ENCODE results near the gene TPM1. TPM values are rescaled to one million over a fixed set of nuclear protein-coding genes. Genes with fewer than 3 reads are reported as not detected.

The TPM1 gene
- total and polyA plus RNA-seq, 7 donors: 1,097 to 5,131 (median 2,822) TPM

- Histone ChIP-seq H3K27me3 (ENCODE audit: insufficient read depth in 3 of 3, low read length in 2 of 3) (no peaks in the 10 kb centered on the region), H3K27ac (no peak overlapping the region), H3K9me3 (no peaks in the 10 kb centered on the region), H3K36me3 (ENCODE audit: insufficient read depth in 1 of 2, low read depth in 1 of 2) (no peaks in the 10 kb centered on the region), H3K4me3 (no peak overlapping the region), H3K4me1 (no peaks in the 10 kb centered on the region)
- no peak for ATAC-seq
- DNase-seq: no peak
- intact Hi-C loops (cut with DNase I): no loop called here
- TF ChIP-seq CTCF (IDR thresholded peaks at IDR 0.05): no peak
- WGBS, 3 donors: 81 to 87% (median 85%) methylated on average over 5 of the region's 5 CpGs
These were observed 14.0 kb upstream of the TPM1 start for GRCh38 chr15:63028442-63029110.

GRCh38 chr15:63029676-63030075 is 12.9 kb upstream of the TPM1 start:
- Histone ChIP-seq H3K27ac (no peak overlapping the region), H3K27me3 (ENCODE audit: insufficient read depth in 3 of 3, low read length in 2 of 3) (no peaks in the 10 kb centered on the region), H3K4me3 (no peak overlapping the region), H3K9me3 (no peaks in the 10 kb centered on the region), H3K4me1 (no peaks in the 10 kb centered on the region), H3K36me3 (ENCODE audit: insufficient read depth in 1 of 2, low read depth in 1 of 2) (no peaks in the 10 kb centered on the region)
- WGBS, 3 donors: 17 to 48% (median 31%) methylated on average over 5 of the region's 5 CpGs
- no peak for TF ChIP-seq CTCF (IDR thresholded peaks at IDR 0.05)
- ATAC-seq (no peak), DNase-seq (no peak)
- intact Hi-C loops (cut with DNase I): no loop called here

GRCh38 chr15:63030101-63030551 is 12.4 kb upstream of the TPM1 start:
- intact Hi-C loops (cut with DNase I): no loop called here
- no peak for ATAC-seq
- H3K9me3 ChIP-seq: no peaks in the 10 kb centered on the region

GRCh38 chr15:63034578-63034977 is 8.0 kb upstream of the TPM1 start:
- Histone ChIP-seq H3K9me3 (no peaks in the 10 kb centered on the region), H3K27me3 (ENCODE audit: insufficient read depth in 3 of 3, low read length in 2 of 3) (no peaks in the 10 kb centered on the region), H3K4me3 (peak overlapping the region; percentile 28), H3K27ac (peak overlapping the region; percentile 93), H3K4me1 (peaks cover 13% of the 10 kb centered on the region), H3K36me3 (ENCODE audit: insufficient read depth in 1 of 2, low read depth in 1 of 2) (no peaks in the 10 kb centered on the region)
- 29 to 69% (median 41%) methylated on average over 2 of the region's 2 CpGs for whole genome bisulfite sequencing, 3 donors
- DNase-seq (no peak), ATAC-seq (peak; percentile 64 to 83 (median 76))
- TF ChIP-seq CTCF (IDR thresholded peaks at IDR 0.05): no peak
- intact Hi-C loops (cut with DNase I): no loop called here

More at GRCh38 chr15:63030101-63030551, 12.4 kb upstream of the TPM1 start:
- H3K27me3 ChIP-seq (ENCODE audit: insufficient read depth in 3 of 3, low read length in 2 of 3): no peaks in the 10 kb centered on the region
- no peak for TF ChIP-seq CTCF (IDR thresholded peaks at IDR 0.05)
- WGBS, 3 donors: 50 to 66% (median 52%) methylated on average over 6 of the region's 6 CpGs
- H3K4me3 ChIP-seq: no peak overlapping the region
- peaks cover 4% of the 10 kb centered on the region for H3K4me1 ChIP-seq
- peak in 1 of 2 donors; percentile 43 for DNase-seq
- no peak overlapping the region for H3K27ac ChIP-seq
- no peaks in the 10 kb centered on the region for H3K36me3 ChIP-seq (ENCODE audit: insufficient read depth in 1 of 2, low read depth in 1 of 2)
